ENCODE results near the gene DSCAM.
A peak's percentile ranks its signal among the peaks of the same experiment; 100 is the strongest.

The DSCAM gene

DNA sequence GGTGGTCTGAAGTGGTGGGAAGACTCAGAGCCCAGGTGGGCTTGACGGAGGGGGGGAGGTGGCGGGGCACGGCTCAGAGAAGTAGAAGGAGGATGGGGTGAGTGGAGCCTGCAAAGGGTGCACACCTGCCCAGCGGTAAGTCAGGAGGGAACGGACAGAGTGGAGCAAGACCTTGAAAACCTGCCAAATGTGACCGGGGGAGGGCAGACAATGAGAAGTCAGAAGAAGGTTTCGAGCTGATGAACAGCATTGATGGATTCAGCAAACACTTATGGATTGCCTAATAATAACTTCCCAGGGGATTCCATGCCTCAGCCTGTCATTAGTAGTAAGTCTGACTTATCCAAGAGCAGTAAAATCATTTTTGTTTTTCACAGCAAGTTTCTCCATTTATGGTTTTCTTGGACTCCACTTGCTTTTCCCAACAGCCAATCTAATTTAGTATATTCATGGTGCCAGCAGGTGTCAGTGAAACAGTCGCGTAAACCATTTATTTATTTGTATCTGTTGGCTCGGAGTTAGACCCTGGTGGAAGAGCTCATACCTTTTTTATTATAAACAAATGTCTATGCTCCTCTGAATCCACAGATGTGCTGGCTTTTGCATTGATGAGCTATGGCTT lies 700.6 kb downstream of the DSCAM start:
- peak; percentile 59 for DNase-seq

DNA sequence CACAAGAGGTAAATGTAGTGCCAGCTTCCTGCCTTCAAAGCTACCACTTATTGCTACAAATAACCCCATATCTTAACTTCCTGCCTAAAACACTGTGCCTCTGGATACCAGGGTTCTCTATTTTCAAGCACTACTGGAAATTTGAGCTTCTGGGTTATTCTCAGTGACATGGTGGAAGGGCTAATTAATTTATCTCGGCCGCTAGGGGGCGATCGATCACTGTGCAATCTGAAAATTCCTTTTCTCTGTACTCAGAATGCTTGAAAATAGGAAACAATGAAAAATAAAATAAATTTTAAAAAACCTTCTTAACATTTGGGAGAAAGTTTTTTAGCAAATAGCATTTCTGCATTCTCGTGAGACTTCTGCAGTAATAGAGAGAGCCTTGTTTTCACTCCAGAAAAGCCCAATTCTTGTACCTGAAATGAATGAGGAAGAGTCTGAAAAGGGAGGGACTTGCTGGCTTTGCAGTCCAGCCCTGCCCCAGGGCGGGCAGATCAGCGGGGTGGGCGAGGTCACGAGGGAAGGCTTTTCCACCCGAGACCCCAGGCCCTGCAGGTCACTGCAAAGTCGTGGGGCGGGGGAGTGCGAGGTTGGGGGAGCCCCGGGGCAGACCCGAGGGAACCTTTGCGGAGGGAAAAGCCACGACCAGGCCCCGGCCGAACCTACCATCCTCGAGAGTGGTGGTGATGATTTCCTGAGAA lies 703.0 kb downstream of the DSCAM start:
- DNase-seq = peak; percentile 61

DNA sequence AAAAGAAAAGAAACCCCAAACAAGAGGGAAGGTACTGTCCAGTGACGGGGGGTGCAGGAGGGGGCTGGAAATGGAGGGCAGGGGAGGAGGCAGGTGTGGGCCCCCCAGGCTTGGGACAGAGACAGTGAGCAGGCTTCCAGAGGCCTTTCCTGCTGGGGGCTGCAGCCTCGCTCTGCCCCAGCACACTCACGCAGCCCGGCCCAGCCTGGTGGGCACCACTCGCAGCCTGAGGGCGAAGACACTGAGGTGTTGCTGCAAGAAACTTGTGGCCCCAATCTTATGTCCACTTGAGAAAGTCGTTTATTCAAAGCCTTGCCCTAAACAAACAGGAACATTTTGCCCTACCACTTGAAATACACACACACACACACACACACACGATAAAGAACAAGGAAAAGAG lies 705.3 kb downstream of the DSCAM start:
- no peak for DNase-seq

DNA sequence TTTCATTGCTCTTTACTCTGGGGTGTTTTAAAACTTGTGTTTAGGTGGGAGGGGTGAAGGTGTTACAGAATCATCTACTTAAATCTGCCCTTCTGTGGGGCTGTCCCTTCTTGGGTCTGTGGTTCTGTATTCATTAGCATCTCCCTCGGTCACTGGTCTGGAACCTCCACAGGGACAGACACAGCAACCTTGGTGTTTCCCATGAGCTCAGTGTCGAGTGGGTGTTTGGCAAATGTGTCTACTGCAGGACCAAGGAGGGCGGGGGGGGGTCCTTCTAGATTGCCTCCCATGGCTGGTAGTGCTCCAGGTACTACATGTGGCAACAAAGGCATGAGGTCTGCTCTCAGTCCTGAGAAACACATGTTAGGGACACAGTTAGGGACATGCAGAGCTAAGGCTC lies 706.3 kb downstream of the DSCAM start:
- DNase-seq = no peak

DNA sequence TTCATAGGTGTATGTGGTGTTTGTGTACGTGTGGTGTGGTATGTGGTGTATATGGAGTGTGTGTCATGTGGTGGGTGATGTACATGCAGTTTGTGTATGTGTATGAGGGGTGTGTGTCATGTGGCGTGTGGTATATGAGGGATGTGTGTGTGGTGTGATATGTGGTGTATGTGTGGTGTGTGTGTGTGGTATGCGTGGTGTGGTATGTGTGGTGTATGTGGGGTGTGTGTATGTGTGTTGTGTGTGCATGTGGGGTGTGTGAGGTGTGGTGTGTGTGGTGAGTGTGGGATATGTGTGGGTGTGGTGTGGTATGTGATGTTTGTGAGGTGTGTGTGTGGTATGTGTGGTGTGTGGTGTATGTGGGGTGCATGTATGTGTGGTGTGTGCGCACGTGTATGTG lies 707.3 kb downstream of the DSCAM start:
- no peak for DNase-seq

DNA sequence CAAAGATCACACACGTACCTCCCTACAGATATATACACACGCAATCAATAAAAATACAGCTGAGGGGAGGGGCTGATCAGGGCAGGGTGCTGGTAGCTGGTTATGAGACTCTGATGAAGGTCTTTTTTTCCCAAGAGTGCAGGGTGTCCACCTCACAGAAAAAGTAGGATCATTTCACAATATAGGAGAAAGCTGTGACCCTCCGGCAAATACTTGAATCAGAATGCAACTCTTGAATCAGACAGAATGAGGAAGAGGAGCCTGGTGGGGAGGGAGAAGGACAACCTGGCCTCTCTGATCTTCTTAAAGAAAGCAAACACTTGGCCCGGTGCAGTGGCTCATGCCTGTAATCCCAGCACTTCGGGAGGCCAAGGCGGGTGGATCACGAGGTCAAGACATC lies 710.4 kb downstream of the DSCAM start:
- DNase-seq = no peak

DNA sequence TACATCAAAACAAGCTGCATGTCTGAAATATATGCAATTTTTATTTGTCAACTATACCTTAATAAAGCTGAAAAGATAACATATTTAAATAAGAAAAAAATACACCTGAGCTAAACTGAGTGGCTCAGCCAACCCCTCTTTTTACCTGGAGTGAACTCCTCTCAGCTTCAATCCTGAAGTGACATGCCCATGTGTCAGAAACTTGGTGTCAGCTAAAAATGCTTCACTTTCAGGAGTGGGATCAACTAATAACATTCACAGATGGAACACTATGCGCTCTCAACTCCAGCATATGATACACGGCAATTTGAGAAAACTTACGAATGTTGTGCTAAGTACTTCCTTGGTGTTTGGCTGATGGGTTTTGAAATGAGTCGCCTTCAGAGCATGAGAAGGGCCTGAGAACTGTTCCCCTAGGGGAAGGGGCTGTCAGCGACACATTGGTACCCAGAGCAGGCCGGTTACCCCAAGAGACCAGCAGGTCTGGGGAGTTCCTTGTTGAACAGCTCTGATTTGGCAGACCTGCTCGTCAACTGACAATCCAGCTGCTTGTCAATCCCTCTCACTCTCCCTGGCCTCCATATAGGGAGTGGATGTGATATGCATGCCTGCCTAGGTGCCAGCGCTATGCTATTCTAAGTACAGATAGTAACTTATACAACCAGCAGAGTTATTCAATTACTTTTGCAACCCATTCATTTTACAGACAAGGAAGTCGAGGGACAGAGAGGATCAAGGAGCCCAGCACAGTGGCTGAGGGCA lies 712.0 kb downstream of the DSCAM start:
- DNase-seq = no peak

DNA sequence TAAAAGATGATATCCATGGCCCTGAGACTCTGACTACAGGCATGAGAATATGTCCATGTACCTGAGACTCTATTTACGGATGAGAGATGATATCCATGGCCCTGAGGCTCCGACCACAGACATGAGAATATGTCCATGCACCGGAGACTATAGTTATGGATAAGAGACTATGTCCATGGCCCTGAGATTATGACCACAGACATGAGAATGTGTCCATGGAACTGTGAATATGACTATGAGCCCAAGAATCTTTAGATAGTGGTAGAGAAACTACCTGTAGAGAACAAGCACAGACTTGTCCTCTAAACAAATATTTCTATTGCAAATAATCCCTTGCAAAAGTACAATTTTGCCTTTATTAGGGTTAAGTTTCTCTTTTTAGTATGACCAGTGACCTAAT lies 716.5 kb downstream of the DSCAM start:
- no peak for DNase-seq

DNA sequence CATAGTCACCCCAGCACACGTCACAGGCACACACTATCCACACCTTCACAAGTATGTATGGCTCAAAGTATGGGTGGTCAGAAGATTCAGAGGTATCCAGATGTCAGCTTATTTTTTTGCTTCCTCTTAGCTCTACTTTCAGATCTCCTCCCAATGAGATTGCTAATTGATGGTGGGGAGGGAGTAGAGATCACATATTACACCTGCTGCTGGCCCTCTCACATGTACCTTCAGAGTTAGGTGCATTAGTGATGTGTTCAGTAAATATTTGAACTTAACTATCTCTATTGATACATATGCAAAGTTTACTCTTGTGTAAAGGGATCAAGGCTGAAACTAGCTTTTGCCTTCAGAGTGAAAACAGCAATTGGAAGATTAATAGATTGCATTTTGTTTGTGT lies 717.1 kb downstream of the DSCAM start:
- no peak for DNase-seq

DNA sequence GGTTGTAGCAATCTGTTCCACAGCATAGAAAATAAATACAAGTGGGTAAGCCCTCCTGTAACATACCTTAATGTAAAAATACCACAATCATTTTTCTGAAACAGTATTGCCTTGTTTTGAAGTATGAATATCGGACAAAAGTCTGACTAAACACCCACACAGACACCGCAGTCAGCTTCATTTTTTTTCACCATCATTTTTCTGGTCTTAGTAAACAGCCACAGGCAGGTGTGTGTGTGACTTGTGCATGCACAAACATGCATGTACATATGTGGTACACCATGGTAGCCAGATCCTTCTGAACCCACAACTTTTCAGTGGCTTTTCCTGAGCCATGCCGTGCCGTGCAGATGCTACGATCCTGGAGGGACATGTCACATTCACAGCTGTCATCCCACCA lies 718.1 kb downstream of the DSCAM start:
- no peak for DNase-seq

DNA sequence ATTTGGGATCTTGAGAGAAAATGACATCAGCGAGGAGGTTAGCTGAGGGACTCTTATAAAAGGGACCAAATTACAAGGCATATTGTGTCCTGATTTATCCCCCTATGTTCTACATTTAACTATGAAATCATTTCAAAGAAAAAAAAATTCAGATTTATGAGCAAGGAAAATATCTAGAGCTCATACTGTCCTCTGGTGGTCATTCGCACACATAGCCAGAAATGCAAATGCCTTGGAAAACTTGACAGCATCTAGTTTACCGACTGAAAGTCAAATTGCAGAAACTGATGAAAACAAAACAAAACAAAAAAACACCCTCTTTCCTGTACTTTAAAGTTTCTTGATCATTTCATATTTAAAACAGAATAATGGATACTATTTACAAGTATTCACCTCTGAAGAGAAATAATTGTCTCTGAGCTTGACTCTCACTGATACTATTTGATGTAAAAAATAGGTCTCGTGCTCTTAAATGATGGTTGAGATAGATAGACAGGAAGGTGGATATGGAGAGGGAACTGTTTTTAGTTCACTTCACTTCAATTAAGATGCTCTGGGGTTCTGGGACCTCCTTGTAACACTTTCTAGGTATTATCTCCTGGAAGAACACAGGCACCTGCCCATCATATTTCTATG lies 725.9 kb downstream of the DSCAM start:
- DNase-seq = peak; percentile 56

DNA sequence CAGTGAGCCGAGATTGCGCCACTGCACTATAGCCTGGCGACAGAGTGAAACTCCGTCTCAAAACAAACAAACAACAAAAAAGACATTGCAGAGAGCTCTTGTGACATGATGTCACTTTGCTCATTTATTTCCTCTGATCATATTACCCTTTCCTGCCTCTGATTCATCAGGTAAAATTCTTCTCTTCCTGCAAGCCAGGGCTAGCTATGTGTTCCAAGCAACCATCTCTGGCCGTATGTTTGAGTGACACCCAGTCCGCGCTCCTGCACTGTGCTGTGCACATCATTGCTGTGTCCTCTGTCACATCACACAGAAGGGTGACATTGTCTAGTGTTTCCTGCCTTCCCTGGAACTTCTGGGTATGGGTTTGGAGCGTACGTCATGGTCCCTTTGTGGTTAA lies 728.4 kb downstream of the DSCAM start:
- DNase-seq = peak; percentile 57

DNA sequence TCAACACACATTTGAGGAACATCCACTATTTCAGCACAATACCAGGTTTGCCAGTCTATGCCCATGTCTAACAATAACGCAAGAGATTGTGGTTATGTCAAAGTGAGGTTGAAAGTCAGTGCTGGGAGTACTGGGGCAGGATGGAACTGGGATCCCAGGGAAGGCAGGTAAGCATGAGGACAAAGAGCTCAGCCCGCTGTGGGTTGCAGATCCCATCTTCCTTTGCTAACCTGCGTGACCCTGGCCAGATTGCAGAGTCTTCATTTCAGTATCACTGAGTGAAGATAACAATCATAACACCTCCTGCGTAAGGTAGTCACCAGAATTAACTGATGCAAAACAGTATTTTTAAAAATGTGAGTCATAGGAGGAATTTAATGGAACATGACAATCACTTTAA lies 729.7 kb downstream of the DSCAM start:
- no peak for DNase-seq

DNA sequence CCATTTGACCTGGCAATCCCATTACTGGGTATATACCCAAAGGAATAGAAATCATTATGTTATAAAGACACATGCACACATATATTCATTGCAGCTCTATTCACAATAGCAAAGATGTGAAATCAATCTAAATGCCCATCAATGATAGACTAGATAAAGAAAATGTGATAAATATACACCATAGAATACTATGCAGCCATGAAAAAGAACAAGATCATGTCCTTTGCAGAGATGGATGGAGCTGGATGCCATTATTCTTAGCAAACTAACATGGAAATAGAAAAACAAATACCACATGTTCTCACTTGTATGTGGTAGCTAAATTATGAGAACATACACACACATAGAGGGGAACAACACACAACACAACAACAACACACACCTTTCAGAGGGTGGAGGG lies 731.2 kb downstream of the DSCAM start:
- DNase-seq = no peak

DNA sequence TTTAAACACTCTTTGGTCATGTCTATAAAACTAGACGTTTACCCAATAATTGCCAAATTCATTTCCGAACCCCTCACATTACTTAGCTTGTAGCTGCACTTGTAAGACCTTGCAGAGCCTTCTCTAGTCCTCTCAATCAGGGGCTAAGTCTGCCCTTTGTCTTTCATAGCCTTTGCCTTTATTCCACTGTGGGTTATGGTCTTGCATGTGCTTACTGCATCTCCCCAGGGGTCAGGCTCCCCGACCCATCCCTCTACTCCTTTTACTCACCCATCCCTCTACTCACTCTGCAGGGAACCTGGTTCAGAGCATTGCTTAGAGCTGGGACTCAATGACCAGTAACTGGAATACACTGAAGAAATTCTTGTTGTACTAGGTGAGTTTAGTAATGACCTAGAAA lies 744.3 kb downstream of the DSCAM start:
- no peak for DNase-seq

DNA sequence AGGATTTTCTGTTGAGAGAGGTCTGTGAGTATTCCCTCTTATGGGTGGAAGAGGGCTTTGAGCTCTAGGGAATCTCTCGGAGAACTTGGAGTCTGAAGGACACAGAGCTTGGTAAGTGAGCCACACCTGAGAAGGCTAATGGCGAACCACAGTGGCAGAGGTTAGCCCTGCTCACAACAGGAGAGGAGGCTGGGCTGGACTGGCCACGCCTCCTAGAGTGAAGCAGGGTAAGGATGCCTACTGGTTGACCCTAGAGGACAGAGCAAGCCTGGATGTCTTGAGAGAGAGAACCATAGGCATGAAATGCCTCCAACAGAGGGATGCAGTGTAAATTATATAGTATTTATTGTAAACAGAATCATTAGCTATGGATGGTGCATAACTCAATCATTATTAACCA lies 747.1 kb downstream of the DSCAM start:
- DNase-seq = no peak

DNA sequence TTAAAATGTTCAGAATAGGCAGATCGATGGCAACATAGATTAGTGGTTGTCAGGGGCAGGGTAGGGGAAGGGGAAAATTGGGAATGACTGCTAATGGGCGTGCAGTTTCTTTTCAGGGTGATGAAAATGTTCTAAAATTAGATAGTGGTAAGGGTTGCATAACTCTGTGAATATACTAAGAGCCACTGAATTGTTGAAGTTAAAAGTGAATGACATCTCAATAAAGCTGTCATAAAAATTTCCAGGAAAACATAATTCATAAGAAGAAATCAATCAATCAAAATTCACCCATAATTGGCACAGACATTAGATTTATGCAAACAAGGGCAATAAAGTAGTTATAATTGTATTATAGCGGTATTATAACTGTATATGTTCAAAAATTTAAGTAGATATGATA lies 751.5 kb downstream of the DSCAM start:
- no peak for DNase-seq

DNA sequence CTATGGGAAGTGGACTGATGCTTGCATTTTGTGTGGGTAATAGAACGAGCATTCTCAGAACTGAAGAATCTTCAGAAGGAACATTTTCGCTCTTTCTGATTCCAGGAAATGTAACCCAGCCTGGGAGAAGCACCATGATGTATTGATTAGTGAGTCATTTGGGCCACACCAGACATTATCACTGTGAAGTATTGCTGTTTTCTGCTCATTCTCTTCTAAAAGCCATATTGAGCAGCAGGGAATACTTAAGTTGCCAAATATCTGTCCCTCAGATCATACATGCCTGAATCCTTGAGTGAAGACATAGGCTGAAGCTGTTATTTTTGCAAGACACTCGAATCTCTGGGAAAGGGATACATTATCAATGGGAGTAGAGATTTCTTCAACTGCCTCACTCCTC lies 766.6 kb downstream of the DSCAM start:
- DNase-seq = no peak

DNA sequence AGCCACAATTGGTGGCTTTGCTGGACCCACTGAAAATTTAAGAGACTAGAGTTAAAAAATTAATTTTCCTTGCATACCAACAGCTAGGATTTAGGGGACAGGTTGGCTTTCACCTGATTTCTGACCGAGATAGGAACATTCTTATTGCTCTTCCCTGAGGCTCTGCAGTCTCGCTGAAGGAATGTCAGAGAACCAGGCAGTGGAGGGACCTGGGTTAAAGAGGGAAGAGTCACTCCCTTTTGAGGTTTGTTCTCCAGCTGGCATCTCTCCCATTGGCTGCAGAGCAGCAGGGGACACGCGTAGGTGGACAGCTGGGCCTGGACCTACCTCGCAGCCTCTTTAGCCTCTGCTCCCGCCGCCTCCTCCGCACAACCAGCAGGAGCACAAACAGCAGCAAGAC lies 772.2 kb downstream of the DSCAM start:
- DNase-seq = no peak

DNA sequence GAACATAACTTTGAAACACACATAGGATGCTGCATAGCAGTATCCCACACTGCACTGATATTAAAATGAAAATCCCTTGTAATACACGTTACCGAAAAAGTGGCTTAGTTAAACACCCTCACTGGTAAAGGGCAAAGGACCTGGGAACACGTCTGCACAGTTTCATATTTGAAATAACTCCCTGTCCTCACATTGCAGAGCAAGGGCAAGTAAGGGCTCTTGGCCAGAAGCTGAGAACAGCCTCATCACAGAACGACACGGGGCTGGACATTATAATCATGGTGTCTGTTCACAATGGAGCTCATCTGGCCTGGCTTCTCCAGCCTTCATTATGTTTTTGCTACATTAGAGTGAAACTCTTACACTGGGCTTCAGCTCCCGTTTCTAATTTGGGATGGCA lies 772.8 kb downstream of the DSCAM start:
- no peak for DNase-seq

DNA sequence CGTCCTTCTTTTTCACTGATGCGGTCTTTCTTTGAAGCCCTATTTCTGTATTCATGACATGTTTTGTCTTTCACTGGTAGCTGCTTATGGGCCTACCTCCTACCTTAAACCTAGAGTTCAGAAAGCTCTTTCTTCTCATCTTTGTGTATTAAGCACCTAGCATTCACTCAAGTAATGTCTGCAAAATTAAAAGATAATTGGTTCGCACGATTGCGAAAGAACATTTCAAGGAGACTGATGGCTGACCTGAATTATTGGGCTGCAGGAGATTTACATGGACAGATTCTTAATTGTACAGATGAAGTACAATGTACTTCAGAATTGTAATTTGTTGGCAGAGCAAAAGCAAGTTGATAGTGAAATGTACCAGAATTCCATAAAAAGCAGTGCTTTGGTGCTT lies 773.3 kb downstream of the DSCAM start:
- DNase-seq = no peak

DNA sequence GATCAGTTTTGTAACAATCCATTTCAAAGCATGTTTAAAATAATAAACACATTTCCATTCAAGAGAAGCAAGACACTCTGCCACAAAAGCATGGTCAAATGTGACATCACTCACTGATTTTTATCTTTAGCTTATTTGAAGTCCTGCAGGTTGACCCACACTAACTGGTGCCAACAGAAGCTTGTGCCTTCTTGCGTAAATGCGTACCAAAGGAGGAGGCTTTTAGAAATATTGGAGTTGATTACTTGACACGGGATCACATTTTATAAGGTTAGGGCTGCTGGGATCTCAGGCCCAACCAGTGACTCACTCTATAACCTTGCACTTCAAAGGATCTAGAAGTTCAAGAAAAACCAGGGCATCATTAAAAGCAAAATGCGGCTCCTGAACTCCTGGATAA lies 776.1 kb downstream of the DSCAM start:
- DNase-seq = no peak

DNA sequence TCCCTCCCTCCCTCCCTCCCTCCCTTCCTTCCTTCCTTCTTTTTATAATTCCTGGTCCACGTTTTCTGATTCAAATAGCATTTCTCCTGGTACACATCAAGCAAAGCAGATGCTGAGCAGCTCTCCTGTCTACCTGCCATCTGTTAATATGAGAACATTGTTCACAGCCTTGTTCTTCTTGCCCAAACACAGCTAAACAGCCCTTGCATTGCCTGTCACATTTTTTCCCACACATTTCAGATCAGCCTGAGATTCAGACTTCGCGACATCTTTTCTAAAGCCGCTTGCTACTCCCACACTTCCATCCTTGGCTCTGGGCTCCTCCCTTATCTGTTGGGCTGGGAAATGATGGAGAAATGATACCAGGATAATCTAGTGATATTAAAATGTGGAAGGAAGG lies 779.2 kb downstream of the DSCAM start:
- no peak for DNase-seq

DNA sequence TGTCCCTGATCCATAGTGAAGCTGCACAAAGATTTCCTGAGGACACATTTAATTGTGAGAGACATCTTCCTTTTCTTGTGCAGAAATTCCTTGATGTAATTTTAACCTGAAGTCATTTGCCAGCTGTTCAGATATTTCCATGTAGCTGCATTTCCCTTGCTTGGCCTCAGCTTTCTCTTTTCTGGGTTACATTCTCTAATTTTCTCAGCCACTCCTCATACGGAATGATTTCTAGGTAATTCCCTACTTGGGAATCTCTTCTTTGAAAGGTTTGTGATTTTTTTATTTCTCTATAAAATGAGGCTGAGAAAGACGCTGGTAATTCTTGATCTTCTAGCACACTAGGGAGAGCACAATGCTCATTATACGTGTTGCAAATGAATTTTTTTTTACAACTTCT lies 780.7 kb downstream of the DSCAM start:
- no peak for DNase-seq
